MM.1S (cell line): Measurements from ENCODE around the gene IL10RB.

ENCODE experiments used
- DNase-seq: peaks from one replicate; pipeline ENCODE4 v3.0.0-alpha.2; 2015
- H2AFZ ChIP-seq: fragments of 300-600 bp; sonication (generic); 2 replicates; pipeline ENCODE4 v1.6.0; 2016; ENCODE audit warnings: antibody characterized with exemption, low read length
- H3F3A ChIP-seq: fragments of 300-600 bp; sonication (generic); 2 replicates; pipeline ENCODE4 v1.6.1; 2016; ENCODE audit warnings: mild to moderate bottlenecking, antibody characterized with exemption, low read length, moderate library complexity, mixed read lengths; ENCODE audit not compliant: insufficient read depth
- H3K27ac ChIP-seq: fragments of 300-600 bp; sonication (generic); 2 replicates; pipeline ENCODE4 v1.5.1; 2016; ENCODE audit warnings: mild to moderate bottlenecking, low read length
- H3K27me3 ChIP-seq: fragments of 300-600 bp; sonication (generic); replicated peaks from 2 replicates; pipeline ENCODE4 v1.6.0; 2016; ENCODE audit warnings: low read length; ENCODE audit not compliant: insufficient read depth
- H3K36me3 ChIP-seq: fragments of 300-600 bp; sonication (generic); replicated peaks from 2 replicates; pipeline ENCODE4 v1.6.1; 2016; ENCODE audit warnings: mild to moderate bottlenecking, low read length, mixed read lengths; ENCODE audit not compliant: insufficient read depth
- H3K4me1 ChIP-seq: fragments of 300-600 bp; sonication (generic); 2 replicates; pipeline ENCODE4 v1.6.1; 2016; ENCODE audit warnings: low read length, mixed read lengths
- H3K4me2 ChIP-seq: fragments of 300-600 bp; sonication (generic); 2 replicates; pipeline ENCODE4 v1.6.0; 2016; ENCODE audit warnings: low read depth, low read length
- H3K4me3 ChIP-seq: fragments of 300-600 bp; sonication (generic); 2 replicates; pipeline ENCODE4 v1.5.1; 2016; ENCODE audit warnings: low read length, mixed read lengths
- H3K79me2 ChIP-seq: fragments of 300-600 bp; sonication (generic); 2 replicates; pipeline ENCODE4 v1.6.1; 2016; ENCODE audit warnings: mixed run types, low read length, mixed read lengths
- H3K9ac ChIP-seq: fragments of 300-600 bp; sonication (generic); 2 replicates; pipeline ENCODE4 v1.6.1; 2016; ENCODE audit warnings: low read length, mixed read lengths
- H3K9me2 ChIP-seq: fragments of 300-600 bp; sonication (generic); replicated peaks from 2 replicates; pipeline ENCODE4 v1.6.1; 2016; ENCODE audit warnings: mild to moderate bottlenecking, low read length, mixed read lengths; ENCODE audit not compliant: insufficient read depth
- H3K9me3 ChIP-seq: fragments of 300-600 bp; sonication (generic); replicated peaks from 2 replicates; pipeline ENCODE4 v1.6.1; 2016; ENCODE audit warnings: mild to moderate bottlenecking, low read length, mixed read lengths; ENCODE audit not compliant: insufficient read depth
- H4K20me1 ChIP-seq: fragments of 300-600 bp; sonication (generic); 2 replicates; pipeline ENCODE4 v1.6.1; 2016; ENCODE audit warnings: mild to moderate bottlenecking, low read length, moderate library complexity, mixed read lengths; ENCODE audit not compliant: insufficient read depth
- CTCF ChIP-seq: fragments of 300-600 bp; sonication (generic); IDR thresholded peaks from 2 replicates; pipeline ENCODE4 v1.5.1; 2016; ENCODE audit warnings: antibody characterized with exemption, low read length, mixed read lengths
- EZH2 ChIP-seq: fragments of 300-600 bp; sonication (generic); optimal IDR thresholded peaks from 2 replicates; pipeline ENCODE3; 2017; ENCODE audit warnings: low read depth, mild to moderate bottlenecking, antibody characterized with exemption, low read length, mixed read lengths
- EZH2phosphoT487 ChIP-seq: fragments of 300-600 bp; sonication (generic); IDR thresholded peaks from 2 replicates; pipeline ENCODE4 v1.6.1; 2018; ENCODE audit warnings: antibody characterized with exemption, low read length

The IL10RB gene

GRCh38 chr21:33246963-33247362, 19.2 kb upstream of the IL10RB start:
- Histone ChIP-seq H3K27me3 (no peaks in the 10 kb centered on the region), H4K20me1 (no peaks in the 10 kb centered on the region), H3K4me1 (no peaks in the 10 kb centered on the region), H3K9me3 (no peaks in the 10 kb centered on the region), H3K4me3 (no peak overlapping the region), H3K79me2 (peaks cover 69% of the 10 kb centered on the region), H3K9me2 (no peaks in the 10 kb centered on the region), H2AFZ (no peak overlapping the region), H3K9ac (no peak overlapping the region), H3F3A (no peaks in the 10 kb centered on the region; the same call in 1 of the 2 replicates), H3K4me2 (no peak overlapping the region), H3K27ac (no peak overlapping the region), H3K36me3 (peaks cover 55% of the 10 kb centered on the region)
- no peak for DNase-seq
- TF ChIP-seq EZH2 (no peak), EZH2phosphoT487 (no peak), CTCF (no peak)

GRCh38 chr21:33247599-33247998, 18.6 kb upstream of the IL10RB start:
- no peaks in the 10 kb centered on the region; the same call in 1 of the 2 replicates for H3F3A ChIP-seq
- H3K4me1 ChIP-seq, result no peaks in the 10 kb centered on the region
- H3K79me2 ChIP-seq, result peaks cover 67% of the 10 kb centered on the region
- no peak overlapping the region for H3K9ac ChIP-seq
- no peaks in the 10 kb centered on the region for H3K9me3 ChIP-seq
- H3K9me2 ChIP-seq, result no peaks in the 10 kb centered on the region
- no peaks in the 10 kb centered on the region for H3K27me3 ChIP-seq
- DNase-seq, result no peak
- no peak overlapping the region for H2AFZ ChIP-seq
- no peaks in the 10 kb centered on the region for H4K20me1 ChIP-seq
- no peak overlapping the region for H3K4me3 ChIP-seq
- TF ChIP-seq CTCF (no peak), EZH2 (no peak), EZH2phosphoT487 (no peak)
- H3K36me3 ChIP-seq, result peaks cover 60% of the 10 kb centered on the region
- no peak overlapping the region for H3K4me2 ChIP-seq
- no peak overlapping the region for H3K27ac ChIP-seq

- peaks cover 60% of the 10 kb centered on the region for H3K79me2 ChIP-seq
- H3K9me3 ChIP-seq, result no peaks in the 10 kb centered on the region
- no peak for DNase-seq
These were observed 16.7 kb upstream of the IL10RB start for GRCh38 chr21:33249331-33250002.

More at GRCh38 chr21:33249331-33250002, 16.7 kb upstream of the IL10RB start:
- Histone ChIP-seq H3K36me3 (peaks cover 64% of the 10 kb centered on the region), H3K9ac (no peak overlapping the region), H3K4me1 (no peaks in the 10 kb centered on the region), H3K4me2 (no peak overlapping the region), H4K20me1 (no peaks in the 10 kb centered on the region), H3K9me2 (no peaks in the 10 kb centered on the region), H3K27ac (no peak overlapping the region), H3K27me3 (no peaks in the 10 kb centered on the region), H2AFZ (no peak overlapping the region), H3K4me3 (no peak overlapping the region), H3F3A (no peaks in the 10 kb centered on the region; the same call in 1 of the 2 replicates)
- TF ChIP-seq EZH2phosphoT487, result no peak
- TF ChIP-seq EZH2, result no peak
- TF ChIP-seq CTCF, result no peak
